ENCODE data around the gene DESI2.

DNA sequence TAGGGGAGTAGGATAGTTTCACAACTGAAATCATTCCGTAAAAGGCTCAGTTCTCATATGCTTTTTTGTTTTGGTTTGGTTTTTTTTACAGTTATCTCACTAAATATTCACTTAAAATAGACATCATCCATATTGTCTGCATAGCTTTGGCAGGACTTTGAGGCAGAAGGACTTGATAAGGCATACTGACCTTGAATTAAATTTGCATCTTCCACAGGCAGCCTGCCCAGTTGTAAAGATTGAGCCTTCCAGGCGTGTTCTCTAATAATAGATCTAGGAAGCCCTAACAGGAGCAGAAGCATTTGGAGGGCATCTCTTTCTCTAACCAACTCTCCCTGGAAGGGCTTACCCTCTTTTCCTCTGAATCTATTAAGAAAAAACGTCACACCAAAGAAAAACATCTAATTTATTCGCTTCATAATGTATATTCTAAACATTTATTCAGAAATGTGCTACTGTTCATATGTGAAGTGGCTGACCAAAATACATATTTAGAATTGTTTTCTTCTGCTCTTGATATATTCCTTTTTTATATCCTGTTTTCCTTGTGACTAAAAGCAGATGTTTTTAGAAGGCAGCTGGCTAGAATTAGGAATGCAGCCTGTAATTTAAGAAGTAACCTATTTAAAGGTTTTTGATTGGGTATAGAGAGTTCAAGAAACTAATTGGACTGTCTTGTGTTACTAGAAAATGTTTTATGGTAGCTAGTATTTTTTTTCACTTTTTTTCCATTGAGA, 20.2 kb downstream of the DESI2 start:
- TF ChIP-seq, protein P1, sequence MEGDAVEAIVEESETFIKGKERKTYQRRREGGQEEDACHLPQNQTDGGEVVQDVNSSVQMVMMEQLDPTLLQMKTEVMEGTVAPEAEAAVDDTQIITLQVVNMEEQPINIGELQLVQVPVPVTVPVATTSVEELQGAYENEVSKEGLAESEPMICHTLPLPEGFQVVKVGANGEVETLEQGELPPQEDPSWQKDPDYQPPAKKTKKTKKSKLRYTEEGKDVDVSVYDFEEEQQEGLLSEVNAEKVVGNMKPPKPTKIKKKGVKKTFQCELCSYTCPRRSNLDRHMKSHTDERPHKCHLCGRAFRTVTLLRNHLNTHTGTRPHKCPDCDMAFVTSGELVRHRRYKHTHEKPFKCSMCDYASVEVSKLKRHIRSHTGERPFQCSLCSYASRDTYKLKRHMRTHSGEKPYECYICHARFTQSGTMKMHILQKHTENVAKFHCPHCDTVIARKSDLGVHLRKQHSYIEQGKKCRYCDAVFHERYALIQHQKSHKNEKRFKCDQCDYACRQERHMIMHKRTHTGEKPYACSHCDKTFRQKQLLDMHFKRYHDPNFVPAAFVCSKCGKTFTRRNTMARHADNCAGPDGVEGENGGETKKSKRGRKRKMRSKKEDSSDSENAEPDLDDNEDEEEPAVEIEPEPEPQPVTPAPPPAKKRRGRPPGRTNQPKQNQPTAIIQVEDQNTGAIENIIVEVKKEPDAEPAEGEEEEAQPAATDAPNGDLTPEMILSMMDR (IDR thresholded peaks at IDR 0.05 in 8 of 11, conservative IDR thresholded peaks at IDR 0.05 in 3 of 11) = no peak
- no peak for TF ChIP-seq POLR2AphosphoS5 (IDR thresholded peaks at IDR 0.05)

Data from spleen (tissue), 7 donors.